Endometrial microvascular endothelial cells (primary cell): Measurements from ENCODE around the gene FTL. TPM values are rescaled to one million over a fixed set of nuclear protein-coding genes. Genes with fewer than 3 reads are reported as not detected.

ENCODE experiments used
- in situ Hi-C: cut with HindIII; loops from 2 replicates; pipeline ENCODE4 v1.10.0; 2017; ENCODE audit warnings: low sequenced_read_pairs, low pct_unique_long_range_greater_than_20kb; ENCODE audit errors: inconsistent ontology term
- total RNA-seq: library from RNA; depleted of rRNA; stranded (reverse); fragments of >200 nt; gene quantifications from one replicate; pipeline ENCODE4 v1.2.3, GENCODE V29; 2015; ENCODE audit errors: inconsistent ontology term

The FTL gene
- total RNA-seq, 1 donor from 2014 or later: 3,048 TPM

DNA sequence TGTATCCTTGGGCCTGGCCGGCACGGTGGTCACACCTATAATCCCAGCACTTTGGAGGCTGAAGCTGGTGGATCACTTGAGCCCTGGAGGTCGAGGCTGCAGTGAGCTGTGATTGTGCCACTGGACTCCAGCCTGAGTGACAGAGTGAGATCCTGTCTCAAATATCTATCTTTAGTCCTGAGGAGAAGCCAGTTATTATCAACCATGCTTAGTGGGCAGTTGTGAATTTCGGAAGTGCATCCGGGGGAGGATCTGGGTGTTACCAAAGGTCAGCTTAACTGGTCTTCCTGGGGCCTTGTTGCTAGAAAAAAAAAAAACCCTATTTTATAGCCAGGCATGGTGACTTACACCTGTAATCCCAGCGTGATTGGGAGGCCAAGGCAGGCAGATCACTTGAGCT lies 22.0 kb upstream of the FTL start:
- in situ Hi-C loops: no loop called here

DNA sequence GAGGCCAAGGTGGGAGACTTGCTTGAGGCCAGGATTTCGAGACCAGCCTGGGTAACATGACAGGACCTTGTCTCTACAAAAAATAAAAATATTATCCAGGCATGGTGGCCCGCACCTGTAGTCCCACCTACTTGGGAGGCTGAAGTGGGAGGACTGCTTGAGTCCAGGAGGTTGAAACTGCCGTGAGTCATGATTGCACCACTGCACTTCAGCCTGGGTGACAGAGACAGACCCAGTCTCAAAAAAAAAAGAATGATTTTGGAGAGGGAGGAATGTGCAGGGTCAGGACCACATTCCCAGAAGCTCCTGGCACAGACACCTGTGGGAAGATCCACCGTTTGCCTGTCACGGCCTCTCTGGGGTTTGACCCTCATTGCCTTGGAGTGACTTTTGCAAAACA lies 19.7 kb upstream of the FTL start:
- in situ Hi-C loops: no loop called here

DNA sequence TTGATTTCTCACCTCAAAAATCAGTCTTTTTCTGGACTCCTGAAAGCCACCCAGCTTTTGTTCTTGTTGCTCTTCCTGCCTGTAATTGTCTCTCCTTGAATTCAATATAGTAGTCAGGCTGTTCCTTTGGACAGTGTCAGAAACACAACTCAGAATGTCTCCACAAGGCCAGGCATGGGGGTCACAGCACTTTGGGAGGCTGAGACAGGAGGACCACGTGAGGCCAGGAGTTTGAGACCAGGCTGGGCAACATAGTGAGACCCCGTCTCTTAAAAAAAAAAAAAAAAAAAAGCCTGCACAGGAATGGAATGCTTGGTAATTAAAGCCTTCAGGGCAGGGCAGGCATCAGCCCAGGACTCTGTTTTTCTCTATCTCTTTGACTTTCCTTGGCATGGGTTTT lies 19.3 kb upstream of the FTL start:
- in situ Hi-C loops: no loop called here

DNA sequence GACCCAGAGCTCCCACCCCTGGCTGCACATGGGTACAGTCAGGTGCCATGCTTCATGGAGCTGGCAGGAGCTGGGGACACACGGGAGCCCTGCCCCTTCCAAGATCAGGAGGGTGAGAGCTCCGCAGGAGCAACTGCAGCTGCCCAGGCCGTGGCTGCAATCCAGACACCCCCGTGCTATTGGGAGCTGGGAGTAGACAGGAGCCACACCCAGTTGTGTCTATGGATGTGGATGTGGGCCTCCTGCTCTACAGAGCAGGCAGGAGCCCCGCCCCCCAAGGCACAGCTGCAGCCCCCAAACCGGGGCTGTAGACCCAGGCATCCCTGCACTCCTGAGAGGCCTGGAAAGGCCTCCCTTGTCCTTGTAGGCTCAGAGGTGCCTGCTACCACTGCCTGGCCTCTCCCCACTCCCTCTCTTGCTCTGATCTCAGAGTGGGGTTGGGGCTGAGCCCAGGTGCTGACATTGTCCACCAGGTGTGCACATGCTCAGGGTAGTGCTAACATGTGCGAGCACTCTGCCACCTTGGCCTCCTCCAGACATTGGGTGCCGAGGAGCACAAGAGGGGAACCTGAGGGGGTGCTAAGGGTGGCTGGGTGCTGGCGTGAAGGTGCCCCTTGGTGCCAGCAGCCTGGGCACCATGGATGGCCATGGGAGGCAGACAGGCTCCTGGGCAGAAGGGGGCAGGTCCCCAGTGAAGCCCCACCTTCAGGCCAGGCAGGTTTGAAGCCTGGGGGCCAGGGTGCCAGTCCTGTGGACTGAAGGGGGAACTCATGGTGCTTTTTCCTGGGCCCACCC lies 18.4 kb upstream of the FTL start:
- in situ Hi-C loops: no loop called here

DNA sequence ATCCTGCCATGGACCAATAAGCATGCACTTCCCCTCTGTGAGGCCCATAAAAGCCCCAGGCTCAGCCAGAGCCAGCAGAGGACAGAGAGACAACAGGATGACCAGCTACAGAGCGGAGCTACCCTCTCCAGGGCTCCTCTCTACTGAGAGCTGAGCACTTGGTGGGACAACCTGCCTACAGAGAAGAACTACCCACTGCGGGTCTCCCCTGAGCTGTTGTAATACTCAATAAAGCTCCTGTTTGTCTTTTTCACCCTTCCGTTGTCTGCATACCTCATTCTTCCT lies 17.9 kb upstream of the FTL start:
- in situ Hi-C loops: no loop called here

DNA sequence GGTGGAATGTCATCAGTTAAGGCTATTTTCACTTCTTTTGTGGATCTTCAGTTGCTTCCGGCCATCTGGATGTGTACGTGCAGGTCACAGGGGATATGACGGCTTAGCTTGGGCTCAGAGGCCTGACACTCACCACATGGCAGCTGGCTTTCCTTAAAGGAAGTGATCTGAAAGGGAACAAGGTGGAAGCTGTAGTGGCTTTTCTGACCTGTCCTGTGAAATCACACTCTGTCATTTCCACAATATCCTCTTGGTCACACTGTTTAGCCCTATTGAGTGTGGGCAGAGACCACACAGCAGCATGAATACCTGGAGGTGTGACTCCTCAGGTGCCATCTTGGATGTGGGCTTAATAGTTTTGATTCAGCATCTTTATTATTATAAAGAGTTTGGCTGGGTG lies 14.9 kb upstream of the FTL start:
- in situ Hi-C loops: no loop called here

DNA sequence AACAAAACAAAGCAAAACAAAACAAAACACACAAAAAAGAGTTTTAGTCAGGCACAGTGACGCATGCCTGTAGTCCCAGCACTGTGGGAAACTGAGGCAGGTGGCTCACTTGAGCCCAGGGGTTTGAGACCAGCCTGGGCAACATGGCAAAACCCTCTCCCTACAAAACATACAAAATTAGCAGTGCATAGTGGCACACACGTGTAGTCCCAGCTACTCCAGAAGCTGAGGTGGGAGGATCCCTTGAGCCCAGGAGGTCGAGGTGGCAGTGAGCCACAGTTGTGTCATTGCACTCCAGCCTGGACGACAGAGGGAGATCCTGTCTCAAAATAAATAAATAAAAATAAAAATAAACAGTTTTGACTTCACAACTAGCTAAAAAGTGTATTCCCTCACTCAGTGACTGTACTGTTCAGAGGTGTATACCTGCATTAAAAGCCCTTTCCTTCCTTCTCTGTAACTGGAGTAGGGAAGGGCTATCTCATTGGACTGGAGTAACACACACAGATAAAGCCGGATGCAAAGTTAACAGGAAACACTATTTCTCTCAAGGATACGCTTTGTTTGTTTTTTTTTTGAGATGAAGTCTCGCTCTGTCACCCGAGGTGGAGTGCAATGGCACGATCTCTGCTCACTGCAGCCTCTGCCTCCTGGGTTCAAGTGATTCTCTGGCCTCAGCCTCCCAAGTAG lies 14.1 kb upstream of the FTL start:
- in situ Hi-C loops: no loop called here

DNA sequence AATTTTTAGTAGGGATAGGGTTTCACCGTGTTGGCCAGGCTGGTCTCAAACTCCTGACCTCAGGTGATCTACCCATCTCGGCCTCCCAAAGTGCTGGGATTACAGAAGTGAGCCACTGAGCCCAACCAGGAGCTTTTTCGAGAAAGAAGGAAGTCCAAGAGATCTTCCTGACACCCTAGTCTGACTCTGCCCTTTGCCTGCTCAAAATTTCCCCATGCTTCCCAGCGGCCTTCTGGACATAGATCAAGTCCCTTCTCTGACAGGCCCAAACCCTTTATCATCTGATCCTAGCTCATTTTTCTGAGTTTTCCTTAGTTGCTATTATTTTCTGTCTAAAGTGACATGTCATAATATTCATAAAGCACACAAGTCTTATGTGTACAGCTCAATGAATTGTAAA lies 12.0 kb upstream of the FTL start:
- in situ Hi-C loops: no loop called here

DNA sequence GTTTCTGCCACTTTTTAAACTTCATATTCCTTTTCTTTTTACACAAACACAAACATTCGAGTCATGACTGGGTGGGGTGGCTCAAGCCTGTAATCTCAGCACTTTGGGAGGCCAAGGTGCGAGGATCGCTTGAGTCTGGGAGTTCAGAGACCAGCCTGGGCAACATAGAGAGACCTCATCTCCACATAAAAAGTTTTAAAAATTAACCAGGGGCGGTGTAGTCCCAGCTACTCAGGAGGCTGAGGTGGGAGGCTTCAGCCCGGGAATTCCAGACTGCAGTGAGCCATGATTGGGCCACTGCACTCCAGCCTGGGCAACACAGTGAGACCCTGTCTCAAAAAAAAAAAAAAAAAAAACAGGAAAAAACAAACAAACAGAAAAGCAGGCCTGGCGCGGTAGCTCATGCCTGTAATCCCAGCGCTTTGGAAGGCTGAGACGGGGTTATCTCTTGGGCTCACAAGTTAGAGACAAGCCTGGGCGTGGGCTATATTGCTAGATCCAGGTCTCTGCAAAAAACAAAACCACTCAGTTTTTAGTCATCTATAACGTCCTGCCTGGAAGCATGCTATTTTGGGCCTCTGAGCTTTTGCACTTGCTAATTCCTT lies 11.0 kb upstream of the FTL start:
- in situ Hi-C loops: no loop called here

DNA sequence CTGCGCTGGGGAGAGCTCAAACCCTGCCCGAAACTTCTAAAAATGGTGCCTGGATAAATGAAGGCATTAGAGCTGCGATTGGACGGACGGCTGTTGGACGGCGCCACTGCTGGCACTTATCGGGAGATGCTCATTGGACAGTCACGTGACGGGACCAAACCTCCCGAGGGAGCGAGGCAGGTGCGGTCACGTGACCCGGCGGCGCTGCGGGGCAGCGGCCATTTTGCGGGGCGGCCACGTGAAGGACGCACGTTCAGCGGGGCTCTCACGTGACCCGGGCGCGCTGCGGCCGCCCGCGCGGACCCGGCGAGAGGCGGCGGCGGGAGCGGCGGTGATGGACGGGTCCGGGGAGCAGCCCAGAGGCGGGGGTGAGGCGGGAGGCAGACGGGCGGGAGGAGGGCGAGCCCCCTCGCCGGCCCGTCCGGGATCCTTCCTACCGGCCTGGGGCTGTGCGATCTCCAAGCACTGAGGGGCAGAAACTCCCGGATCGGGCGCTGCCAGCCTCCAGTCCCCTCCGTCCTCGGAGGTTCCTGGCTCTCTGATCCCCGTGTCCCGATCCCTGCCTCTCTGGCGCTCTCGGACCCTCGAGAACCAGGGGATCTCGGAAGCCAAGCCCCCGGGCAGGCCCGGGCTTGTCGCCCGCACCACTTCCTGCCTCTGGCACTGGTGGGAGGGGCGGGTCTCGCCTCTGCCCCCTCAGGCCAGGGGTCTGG lies 10.4 kb upstream of the FTL start, which contains the start of gene BAX:
Gene BAX (plus strand): TSS at position 281 of the 713 bp plus-strand sequence. CDS start 54 bp downstream, at position 335.
- in situ Hi-C loops: no loop called here

DNA sequence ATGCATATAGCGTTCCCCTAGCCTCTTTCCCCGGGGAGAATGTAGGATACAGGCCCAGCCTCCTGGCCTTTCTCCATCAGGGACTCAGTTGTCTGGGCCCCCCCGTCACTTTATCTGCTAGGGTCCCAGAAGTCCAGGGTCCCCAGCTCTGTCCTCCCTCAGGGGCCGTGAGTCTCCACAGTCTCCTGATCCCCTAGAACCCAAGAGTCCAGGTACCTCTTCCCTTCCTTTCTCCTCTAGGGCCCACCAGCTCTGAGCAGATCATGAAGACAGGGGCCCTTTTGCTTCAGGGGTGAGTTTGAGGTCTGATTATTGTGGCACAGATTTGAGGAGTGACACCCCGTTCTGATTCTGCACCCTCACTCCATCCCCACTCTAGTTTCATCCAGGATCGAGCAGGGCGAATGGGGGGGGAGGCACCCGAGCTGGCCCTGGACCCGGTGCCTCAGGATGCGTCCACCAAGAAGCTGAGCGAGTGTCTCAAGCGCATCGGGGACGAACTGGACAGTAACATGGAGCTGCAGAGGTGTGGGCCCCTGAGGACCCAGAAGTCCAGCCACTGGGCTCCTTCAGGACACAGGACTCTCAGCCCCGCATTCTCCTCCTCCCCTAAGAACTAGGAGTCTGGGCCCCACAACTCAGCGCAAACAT lies 9.7 kb upstream of the FTL start:
- in situ Hi-C loops: no loop called here

DNA sequence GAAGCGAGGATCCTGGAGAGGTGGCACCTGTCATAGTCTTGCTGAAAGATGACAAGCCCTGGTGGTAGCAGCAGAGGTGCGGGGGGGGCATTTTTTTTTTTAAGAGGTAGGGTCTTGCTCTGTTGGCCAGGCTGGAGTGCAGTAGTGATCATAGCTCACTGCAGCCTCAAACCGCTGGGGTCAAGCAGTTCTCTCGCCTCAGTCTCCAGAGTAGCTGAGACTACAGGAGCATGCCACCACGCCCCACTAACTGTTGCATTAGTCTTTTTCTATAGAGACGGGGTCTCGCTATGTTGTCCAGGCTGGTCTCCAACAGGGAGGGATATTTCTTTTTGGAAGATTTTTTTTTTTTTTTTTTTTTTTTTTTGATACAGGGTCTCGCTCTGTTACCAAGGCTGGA lies 7.1 kb upstream of the FTL start:
- in situ Hi-C loops: no loop called here

DNA sequence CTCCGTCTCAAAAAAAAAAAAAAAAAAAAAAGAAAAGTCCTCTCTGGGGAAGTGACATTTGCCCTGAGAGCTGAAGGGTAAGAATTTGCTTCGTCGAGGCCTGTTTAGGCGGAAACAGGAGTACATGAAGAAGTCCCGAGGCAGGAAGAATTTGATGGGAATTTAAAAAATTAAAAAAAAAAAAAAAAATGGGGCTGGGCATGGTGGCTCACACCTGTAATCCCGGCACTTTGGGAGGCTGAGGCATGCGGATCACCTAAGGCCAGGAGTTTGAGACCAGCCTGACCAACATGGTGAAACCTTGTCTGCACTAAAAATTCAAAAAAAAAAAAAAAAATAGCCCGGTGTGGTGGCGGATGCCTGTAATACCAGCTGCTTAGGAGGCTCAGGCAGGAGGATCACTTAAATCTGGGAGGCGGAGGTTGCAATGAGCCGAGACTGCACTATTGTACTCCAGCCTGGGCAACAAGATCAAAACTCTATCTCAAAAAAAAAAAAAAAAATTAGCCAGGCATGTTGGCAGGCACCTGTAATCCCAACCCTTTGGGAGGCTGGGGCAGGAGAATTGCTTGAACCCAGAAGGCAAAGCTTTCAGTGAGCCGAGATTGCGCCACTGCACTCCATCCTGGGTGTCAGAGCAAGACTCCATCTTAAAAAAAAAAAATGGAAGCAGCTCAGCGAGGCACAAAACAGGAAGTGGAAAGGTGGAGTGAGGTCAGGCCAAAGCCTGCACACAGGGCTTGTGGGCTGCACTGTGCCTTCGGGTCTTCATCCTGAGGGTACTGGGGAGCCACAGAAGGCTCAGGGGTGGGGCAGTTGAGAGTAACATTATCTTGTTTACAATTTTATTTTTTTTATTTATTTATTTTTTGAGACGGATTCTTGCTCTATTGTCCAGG lies 5.5 kb upstream of the FTL start:
- in situ Hi-C loops: no loop called here

DNA sequence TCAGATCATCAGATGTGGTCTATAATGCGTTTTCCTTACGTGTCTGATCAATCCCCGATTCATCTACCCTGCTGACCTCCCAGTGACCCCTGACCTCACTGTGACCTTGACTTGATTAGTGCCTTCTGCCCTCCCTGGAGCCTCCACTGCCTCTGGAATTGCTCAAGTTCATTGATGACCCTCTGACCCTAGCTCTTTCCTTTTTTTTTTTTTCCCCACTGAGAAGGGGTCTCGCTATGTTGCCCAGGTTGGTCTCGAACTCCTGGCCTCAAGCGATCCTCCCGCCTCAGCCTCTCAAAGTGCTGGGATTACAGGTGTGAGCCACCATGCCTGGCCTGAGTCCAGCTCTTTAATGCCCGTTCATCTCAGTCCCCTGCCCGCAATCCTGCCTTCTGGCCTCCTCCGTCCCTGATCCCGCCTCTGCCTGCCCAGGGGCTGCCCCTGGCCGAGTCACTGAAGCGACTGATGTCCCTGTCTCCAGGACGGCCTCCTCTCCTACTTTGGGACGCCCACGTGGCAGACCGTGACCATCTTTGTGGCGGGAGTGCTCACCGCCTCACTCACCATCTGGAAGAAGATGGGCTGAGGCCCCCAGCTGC lies 4.0 kb upstream of the FTL start:
- in situ Hi-C loops: no loop called here

DNA sequence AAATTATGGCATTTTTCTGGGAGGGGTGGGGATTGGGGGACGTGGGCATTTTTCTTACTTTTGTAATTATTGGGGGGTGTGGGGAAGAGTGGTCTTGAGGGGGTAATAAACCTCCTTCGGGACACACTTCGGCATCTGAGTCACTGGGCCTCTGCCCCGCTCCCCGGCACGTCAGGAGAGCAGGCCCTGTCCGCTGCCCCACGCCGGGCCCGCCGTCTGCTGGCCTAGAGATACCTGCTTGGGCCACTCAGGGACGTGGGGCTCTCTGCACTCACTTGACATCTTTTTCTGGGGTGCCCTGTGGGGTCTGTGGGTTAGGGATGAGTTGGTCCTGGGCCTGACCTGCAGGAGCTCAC lies 3.5 kb upstream of the FTL start:
- in situ Hi-C loops: no loop called here

DNA sequence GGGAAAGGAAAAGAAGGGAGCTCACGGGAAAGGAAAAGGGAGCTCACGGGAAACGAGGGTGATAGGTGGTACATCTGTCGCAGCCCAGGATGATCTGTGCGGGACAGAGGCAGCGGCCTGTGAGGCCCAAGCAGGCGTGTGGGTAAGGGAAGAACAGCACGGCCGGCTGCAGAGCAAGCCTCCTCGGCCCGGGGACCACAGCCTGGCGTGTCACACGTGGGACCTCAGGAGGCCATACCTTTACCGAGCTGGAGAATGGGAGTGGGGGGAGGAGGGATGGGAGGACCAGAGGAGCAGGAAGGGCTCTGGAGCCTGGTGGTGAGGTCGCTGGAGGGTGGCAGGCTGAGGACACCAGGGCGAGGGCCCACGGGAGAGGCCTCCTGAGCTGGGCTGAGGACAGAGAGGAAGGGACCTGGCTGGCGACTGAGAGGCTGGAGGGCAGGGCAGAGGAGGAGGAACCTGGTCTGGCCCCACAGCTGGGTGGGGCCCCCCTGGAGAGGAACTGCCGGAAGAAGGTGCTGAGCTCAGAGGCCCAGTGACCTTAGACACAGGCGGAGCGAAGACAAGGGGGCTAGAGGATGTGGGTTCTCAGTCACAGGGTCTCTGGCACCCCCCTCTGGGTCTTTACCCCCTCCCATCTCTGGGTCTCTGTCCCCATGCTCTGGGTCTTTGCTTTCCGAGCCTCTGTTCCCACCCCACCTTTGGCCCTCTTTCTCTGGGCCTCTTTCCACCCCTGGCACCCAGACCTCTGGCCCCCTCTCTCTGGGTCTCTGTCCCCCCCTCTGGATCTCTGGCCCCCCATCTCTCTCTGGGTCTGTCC lies 2.9 kb upstream of the FTL start:
- in situ Hi-C loops: no loop called here

DNA sequence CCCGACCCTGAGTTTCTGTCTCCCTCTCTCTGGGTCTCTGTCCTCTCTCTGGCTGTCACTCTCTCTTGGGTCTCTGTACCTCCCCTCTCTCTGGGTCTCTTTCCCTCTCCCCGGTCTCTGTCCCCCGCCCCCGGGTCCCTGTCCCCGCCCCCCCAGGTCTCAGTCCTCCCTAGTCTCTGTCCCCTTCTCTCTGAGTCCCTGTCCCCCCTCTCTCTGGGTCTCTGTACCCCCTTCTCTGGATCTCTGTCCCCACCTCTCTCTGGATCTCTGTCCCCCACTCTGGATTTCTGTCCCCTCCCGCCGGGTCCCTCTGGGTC lies 2.3 kb upstream of the FTL start:
- in situ Hi-C loops: no loop called here
